Measurements from ENCODE around the gene TCIRG1.
"Not testable (repeated sequence)": the region's sequence is repeated elsewhere in the genome, so short reads cannot be mapped to it uniquely, and the experiment has no call there.

TCIRG1 gene, protein sequence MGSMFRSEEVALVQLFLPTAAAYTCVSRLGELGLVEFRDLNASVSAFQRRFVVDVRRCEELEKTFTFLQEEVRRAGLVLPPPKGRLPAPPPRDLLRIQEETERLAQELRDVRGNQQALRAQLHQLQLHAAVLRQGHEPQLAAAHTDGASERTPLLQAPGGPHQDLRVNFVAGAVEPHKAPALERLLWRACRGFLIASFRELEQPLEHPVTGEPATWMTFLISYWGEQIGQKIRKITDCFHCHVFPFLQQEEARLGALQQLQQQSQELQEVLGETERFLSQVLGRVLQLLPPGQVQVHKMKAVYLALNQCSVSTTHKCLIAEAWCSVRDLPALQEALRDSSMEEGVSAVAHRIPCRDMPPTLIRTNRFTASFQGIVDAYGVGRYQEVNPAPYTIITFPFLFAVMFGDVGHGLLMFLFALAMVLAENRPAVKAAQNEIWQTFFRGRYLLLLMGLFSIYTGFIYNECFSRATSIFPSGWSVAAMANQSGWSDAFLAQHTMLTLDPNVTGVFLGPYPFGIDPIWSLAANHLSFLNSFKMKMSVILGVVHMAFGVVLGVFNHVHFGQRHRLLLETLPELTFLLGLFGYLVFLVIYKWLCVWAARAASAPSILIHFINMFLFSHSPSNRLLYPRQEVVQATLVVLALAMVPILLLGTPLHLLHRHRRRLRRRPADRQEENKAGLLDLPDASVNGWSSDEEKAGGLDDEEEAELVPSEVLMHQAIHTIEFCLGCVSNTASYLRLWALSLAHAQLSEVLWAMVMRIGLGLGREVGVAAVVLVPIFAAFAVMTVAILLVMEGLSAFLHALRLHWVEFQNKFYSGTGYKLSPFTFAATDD
- total RNA-seq, result 263 to 991 (median 626) reads per million in 18 experiments

GRCh38 chr11:68038718-68039525 lies at the start of gene TCIRG1:
Gene TCIRG1 (plus strand): TSS chr11:68039025. CDS start chr11:68041272, 2,247 bp downstream.
- peak; percentile 91 to 94 for DNase-seq

DNA sequence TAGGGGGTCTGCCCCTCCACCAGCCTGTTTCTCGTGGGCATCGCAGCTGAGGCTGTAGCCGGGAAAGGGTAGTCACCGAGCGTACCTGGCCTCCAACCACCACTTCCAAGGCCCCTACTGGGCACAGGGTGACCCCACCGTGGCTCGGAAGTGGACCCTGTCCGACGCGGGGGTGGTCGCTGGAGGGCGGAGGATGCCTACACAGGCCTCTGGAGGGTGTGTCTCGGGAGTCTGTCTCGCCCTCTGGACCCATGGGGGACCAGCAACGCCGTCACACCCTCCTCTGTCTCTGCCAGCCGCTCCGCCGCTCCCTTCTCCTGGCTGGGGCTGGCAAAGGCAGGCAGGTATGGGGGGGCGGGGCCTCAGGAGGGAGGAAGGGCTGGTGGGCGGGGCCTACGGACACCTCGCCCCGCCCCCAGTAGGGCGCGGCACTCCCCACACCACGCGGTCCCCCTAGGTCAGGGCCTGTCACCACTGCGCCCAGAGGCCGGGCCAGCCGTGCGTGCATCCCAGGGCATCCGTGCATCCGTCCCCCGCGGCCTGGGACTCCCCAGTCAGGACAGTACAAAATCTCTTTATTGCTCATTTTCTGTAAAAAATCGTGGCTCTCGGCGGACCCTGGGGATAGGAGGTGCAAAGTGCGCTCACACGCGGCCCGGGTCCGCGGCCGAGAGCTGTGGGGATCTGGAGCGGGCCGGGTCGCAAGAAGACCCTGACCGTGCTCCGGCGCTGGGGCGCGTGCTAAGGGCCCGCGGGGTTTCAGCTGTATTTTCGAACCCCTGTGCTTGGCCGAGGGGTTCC lies 48.1 kb upstream of the TCIRG1 start:
- not testable (repeated sequence) for DNase-seq

- not testable (repeated sequence) for DNase-seq
Observed at GRCh38 chr11:67991347-67992121, 47.3 kb upstream of the TCIRG1 start.

GRCh38 chr11:67993821-67994220 lies 45.0 kb upstream of the TCIRG1 start:
- DNase-seq, result not testable (repeated sequence)

DNA sequence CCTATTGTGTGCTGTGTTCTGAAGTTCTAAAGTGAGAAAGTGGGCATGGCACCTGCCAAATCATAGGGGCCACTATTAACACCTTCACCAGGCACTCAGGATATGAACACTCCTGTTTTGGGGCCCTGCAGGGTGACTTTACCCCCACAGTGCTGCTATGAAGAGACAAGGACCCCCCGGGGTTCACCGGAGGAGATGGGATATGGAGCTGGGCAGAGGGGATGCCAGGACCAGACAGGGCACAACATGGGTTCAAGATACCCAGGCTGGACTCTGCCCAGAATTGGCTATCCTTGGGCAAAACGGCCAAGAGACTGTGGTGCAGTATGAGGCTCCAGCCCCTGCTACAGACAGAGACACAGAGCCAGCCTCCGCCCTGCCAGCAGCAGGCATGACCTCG lies 44.4 kb upstream of the TCIRG1 start:
- DNase-seq, result not testable (repeated sequence)

DNA sequence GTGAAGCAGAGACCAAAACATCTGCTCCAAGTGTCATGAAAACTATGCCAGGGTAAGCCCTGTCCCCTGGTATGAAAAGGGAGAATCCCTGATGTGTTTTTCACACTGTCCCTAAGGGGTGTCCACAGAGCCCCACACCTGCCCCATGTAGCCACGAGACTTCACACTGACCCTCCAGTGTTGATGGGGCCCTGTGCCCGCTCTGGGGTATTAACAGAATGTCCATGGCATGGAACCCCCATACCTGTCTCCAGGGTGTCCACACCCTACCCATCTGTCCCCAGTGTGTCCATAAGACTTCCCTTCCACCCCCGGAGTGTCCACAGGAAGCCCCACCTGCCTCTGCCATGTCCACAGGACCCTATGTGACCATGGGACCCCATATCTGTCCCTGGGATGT lies 43.7 kb upstream of the TCIRG1 start:
- DNase-seq, result not testable (repeated sequence)

- DNase-seq, result not testable (repeated sequence)
Observed at GRCh38 chr11:67995579-67995978, 43.2 kb upstream of the TCIRG1 start.

GRCh38 chr11:67996051-67996450 lies 42.8 kb upstream of the TCIRG1 start:
- no peak for DNase-seq

DNA sequence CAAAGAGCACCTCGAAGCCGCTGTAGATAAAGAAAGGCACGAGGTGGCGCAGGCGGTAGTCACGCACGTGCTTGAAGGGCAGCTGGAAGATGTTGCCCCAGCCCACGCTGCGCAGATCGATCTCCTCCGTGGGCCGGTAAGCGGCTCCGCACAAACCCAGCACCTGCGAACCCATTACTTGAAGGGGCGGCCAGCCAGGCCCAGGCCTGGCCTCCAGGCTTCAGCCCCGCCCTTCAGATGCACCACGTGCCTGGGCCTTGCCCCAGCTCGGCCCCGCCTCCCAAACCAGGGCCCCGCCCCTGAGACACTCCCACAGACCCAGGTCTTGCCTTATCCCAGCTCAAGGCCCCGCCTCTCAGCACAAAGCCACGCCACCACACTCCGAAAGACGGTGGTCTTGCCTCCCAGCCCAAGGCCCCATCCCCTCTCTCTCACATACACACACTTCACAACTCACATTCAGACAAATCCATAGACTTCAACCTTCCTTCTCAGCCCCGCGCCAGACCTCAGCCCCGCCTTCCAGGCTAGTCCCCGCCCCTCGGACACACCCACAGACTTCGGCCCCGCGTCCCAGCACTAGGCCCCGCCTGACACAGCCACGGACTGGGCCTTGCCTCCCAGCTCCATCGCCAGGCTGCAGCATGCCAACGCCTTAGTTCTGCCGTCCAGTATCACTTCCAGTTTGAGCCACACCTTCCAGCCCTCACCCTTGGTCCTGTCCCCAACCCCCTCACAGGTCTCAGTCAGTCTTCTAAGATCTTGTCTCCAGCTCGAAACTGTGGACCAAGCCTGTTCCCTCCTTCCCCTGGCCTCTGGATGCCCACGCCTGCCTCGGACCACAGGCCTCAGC lies 42.0 kb upstream of the TCIRG1 start:
- peak; percentile 84 to 89 for DNase-seq

- DNase-seq, result no peak
Observed at GRCh38 chr11:67997475-67997921, 41.3 kb upstream of the TCIRG1 start.

DNA sequence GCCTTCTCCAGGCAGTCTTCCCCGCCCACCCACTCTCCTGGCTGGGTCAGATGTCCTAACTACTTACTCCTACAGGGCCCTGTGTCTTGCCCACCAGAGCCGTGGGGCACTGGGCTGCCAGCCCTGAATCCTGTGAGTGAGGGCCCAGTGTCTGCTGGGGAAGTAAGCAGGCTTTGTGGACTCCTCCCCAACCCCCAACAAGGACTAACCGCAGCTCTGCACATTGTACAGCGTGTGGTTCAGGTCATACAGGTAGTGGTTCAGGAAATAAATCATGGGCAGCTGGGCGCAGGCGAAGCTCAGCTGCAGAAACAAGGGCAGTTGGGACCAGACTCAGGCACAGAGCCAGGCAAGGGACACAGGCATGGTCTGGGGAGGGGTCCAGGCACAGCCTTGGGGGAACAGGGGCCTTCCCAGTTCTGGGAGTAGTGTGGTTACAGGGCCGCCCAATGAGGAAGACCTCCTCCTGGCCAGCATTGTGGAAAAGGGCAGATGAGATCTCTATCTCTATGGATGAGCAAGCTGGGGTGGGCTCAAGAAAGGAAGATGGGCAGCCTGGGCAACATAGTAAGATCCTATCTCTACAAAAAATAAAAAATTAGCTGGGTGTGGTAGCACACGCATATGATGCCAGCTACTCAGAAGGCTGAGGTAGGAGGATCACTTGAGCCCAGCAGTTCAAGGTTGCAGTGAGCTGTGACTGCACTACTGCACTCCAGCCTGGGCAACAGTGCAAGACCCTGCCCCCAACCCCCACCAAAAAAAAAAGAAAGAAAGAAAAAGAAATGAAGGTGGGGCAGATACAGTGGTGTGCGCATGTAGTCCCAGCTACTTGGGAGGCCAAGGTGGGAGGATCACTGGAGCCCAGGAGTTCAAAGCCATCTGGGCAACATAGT lies 40.4 kb upstream of the TCIRG1 start:
- DNase-seq, result peak; percentile 22 to 55

DNA sequence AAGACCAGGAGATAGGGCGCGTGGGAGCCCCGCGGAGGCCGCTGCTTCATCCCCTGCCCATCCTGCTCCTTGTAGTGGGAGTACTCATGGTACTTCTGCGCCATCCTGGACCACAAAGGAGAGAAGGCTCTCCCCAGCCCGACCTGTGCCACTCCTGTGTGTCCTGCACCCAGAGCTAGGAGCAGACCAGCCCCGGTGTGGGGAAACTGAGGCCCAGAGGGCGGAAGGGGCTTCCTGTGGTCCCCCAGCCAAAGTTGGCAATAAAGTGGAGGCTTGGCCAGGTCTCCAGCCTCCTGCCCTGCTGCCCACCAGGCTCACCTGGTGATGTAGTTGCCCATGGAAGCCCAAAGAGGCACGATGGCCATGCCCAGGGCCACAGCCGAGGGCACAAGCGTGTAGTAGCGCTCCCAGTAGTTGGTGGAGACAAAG lies 39.6 kb upstream of the TCIRG1 start:
- DNase-seq, result no peak

DNA sequence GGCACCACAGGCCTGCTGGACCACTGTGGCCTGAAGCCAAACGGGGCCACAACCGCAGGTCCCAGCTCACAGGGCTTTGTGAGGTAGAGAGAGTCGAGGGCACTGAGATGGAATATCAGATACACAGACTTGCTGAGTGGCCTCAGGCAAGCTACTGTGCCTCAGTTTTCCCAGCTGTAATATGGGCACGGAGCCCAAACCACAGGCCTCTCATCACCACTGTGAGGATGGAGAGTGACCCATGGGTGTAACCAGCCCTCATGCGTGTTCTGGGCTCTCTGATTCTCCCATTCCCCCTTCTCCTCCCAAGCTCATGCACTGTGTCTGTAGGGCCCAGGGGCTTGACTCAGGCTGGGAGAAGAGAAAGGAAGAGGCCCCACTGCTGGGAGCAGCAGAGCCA lies 39.1 kb upstream of the TCIRG1 start:
- no peak for DNase-seq

- peak; percentile 49 to 60 for DNase-seq
Observed at GRCh38 chr11:68002575-68002937, 36.3 kb upstream of the TCIRG1 start.

GRCh38 chr11:68002938-68003845 lies 35.6 kb upstream of the TCIRG1 start:
- peak in 1 of 2 donors; percentile 42 for DNase-seq

- peak; percentile 88 to 96 for DNase-seq
Observed at GRCh38 chr11:68003846-68004550, 34.8 kb upstream of the TCIRG1 start, which contains the start of gene UNC93B1. Gene UNC93B1 (minus strand): TSS chr11:68004097. CDS start chr11:68004043, 54 bp downstream.
